Smooth muscle cell (in vitro differentiated cells): ENCODE measurements around the gene MAMDC4. TPM values are rescaled to one million over a fixed set of nuclear protein-coding genes. Genes with fewer than 3 reads are reported as not detected.

Experiments used
- DNase-seq: peaks from one replicate; lab custom pipeline; 2025; ENCODE audit not compliant: unreplicated experiment; lab: John Stamatoyannopoulos, UW
- H2AFZ ChIP-seq: fragments of 200-600 bp; sonication (generic); 2 replicates; pipeline ENCODE4 v1.6.0; 2016; ENCODE audit warnings: antibody characterized with exemption, low read depth, mild to moderate bottlenecking
- H3F3A ChIP-seq: fragments of 200-600 bp; sonication (generic); 2 replicates; pipeline ENCODE4 v1.6.0; 2017; ENCODE audit warnings: antibody characterized with exemption, low read depth
- H3K27ac ChIP-seq: fragments of 200-600 bp; sonication (generic); 2 replicates; pipeline ENCODE4 v1.5.1; 2016; ENCODE audit warnings: low read depth, mild to moderate bottlenecking
- H3K27me3 ChIP-seq: fragments of 200-600 bp; sonication (generic); 2 replicates; pipeline ENCODE4 v1.6.1; 2016; ENCODE audit warnings: low read depth, mild to moderate bottlenecking
- H3K36me3 ChIP-seq: fragments of 200-600 bp; sonication (generic); 2 replicates; pipeline ENCODE4 v1.5.1; 2016; ENCODE audit warnings: low read depth
- H3K4me1 ChIP-seq: fragments of 200-600 bp; sonication (generic); 2 replicates; pipeline ENCODE4 v1.5.1; 2016; ENCODE audit warnings: low read depth
- H3K4me2 ChIP-seq: fragments of 200-600 bp; sonication (generic); 2 replicates; pipeline ENCODE4 v1.6.0; 2016; ENCODE audit warnings: mild to moderate bottlenecking
- H3K4me3 ChIP-seq: fragments of 200-600 bp; sonication (generic); 2 replicates; pipeline ENCODE4 v1.5.1; 2016; ENCODE audit warnings: mild to moderate bottlenecking
- H3K79me2 ChIP-seq: fragments of 200-600 bp; sonication (generic); 2 replicates; pipeline ENCODE4 v1.6.0; 2016; ENCODE audit warnings: low read depth, mild to moderate bottlenecking
- H3K9ac ChIP-seq: fragments of 200-600 bp; sonication (generic); 2 replicates; pipeline ENCODE4 v1.6.0; 2016; ENCODE audit warnings: low read depth
- H3K9me3 ChIP-seq: fragments of 200-600 bp; sonication (generic); replicated peaks from 2 replicates; pipeline ENCODE4 v1.5.1; 2016; ENCODE audit warnings: low read depth
- H4K20me1 ChIP-seq: fragments of 200-600 bp; sonication (generic); 2 replicates; pipeline ENCODE4 v1.6.0; 2016; ENCODE audit warnings: low read depth
- CTCF ChIP-seq: fragments of 200-600 bp; sonication (generic); IDR thresholded peaks from 2 replicates; pipeline ENCODE4 v1.5.1; 2017; ENCODE audit warnings: borderline replicate concordance, mild to moderate bottlenecking, antibody characterized with exemption; ENCODE audit not compliant: insufficient read depth, poor library complexity, severe bottlenecking
- WGBS: methylation state at CpG from one replicate; pipeline ENCODE4 v1.1.7; 2016; ENCODE audit warnings: low lambda C conversion rate; 5-methylcytosine and 5-hydroxymethylcytosine counted together
- microRNA-seq: library from miRNA; unstranded; fragments of <30 nt; microRNA quantifications from one replicate; pipeline ENCODE4, GENCODE V29; 2016; ENCODE audit warnings: borderline number of aligned reads
- polyA plus RNA-seq: library from polyadenylated mRNA; unstranded; fragments of >200 nt; fragmentation: Nextera tagmentation; extraction: Ambion mirVana; gene quantifications from 2 replicates; pipeline ENCODE4 v1.2.1, GENCODE V29; 2016
- small RNA-seq: library from RNA; depleted of rRNA; stranded (forward); fragments of <200 nt; gene quantifications from one replicate; pipeline ENCODE3, GENCODE V24; 2014
- total RNA-seq: library from RNA; depleted of rRNA; stranded (reverse); fragments of >200 nt; gene quantifications from 2 replicates; pipeline ENCODE4 v1.2.3, GENCODE V29; 2014

MAMDC4 gene
- total and polyA plus RNA-seq, 2 experiments from 2014 or later: 3.8 to 7.5 TPM

- Histone ChIP-seq H3K4me2 (no peak overlapping the region), H3K4me1 (no peaks in the 10 kb centered on the region), H3K9ac (no peak overlapping the region), H2AFZ (no peak overlapping the region), H3K9me3 (no peaks in the 10 kb centered on the region), H3F3A (no peaks in the 10 kb centered on the region), H3K79me2 (no peaks in the 10 kb centered on the region), H3K27ac (no peak overlapping the region), H4K20me1 (peaks cover 3% of the 10 kb centered on the region), H3K36me3 (no peaks in the 10 kb centered on the region), H3K4me3 (no peak overlapping the region), H3K27me3 (no peaks in the 10 kb centered on the region)
- 97% methylated on average over 29 of the region's 29 CpGs for WGBS
- DNase-seq: no peak
- TF ChIP-seq CTCF: no peak
Measured at GRCh38 chr9:136907011-136907914, 55.1 kb downstream of the MAMDC4 start.

Small RNA genes lying within 50 kb of the gene (microRNA-seq; reads per million reads assigned to microRNA genes)
- not detected for gene MIR4292
- gene MIR4479: 3.5 reads per million

Small RNA genes lying within 50 kb of the gene (small RNA-seq; reads per million reads assigned to genes)
- gene MIR4292 (not detected), gene MIR4479 (not detected)

Other genes starting within 250 kb of the MAMDC4 start
- gene EGFL7, start 189.4 kb upstream of the MAMDC4 start, total RNA-seq: 60.3 and 61.8 TPM in 2 replicates
- gene EGFL7, start 189.4 kb upstream of the MAMDC4 start, polyA plus RNA-seq: 196 and 239 TPM in 2 replicates
- 42.9 and 48.6 TPM in 2 replicates for gene AGPAT2, start 164.9 kb upstream of the MAMDC4 start, total RNA-seq
- 105 and 122 TPM in 2 replicates for gene AGPAT2, start 164.9 kb upstream of the MAMDC4 start, polyA plus RNA-seq
- 14.6 and 25.5 TPM in 2 replicates for gene DIPK1B, start 139.8 kb upstream of the MAMDC4 start, total RNA-seq
- 57.8 and 58.5 TPM in 2 replicates for gene DIPK1B, start 139.8 kb upstream of the MAMDC4 start, polyA plus RNA-seq
- gene LCN10, start 109.4 kb upstream of the MAMDC4 start, total RNA-seq: not detected in 2 replicates
- not detected in 2 replicates for gene LCN10, start 109.4 kb upstream of the MAMDC4 start, polyA plus RNA-seq
- not detected in 2 replicates for gene LCN6, start 103.8 kb upstream of the MAMDC4 start, total RNA-seq
- gene LCN6, start 103.8 kb upstream of the MAMDC4 start, polyA plus RNA-seq: not detected in 2 replicates
- gene LCN8, start 94.1 kb upstream of the MAMDC4 start, total RNA-seq: not detected in 2 replicates
- not detected in 2 replicates for gene LCN8, start 94.1 kb upstream of the MAMDC4 start, polyA plus RNA-seq
- gene LCN15, start 87.8 kb upstream of the MAMDC4 start, total RNA-seq: not detected in 2 replicates
- not detected in 2 replicates for gene LCN15, start 87.8 kb upstream of the MAMDC4 start, polyA plus RNA-seq
- gene TMEM141, start 61.0 kb upstream of the MAMDC4 start, total RNA-seq: 59.2 and 75.4 TPM in 2 replicates
- gene TMEM141, start 61.0 kb upstream of the MAMDC4 start, polyA plus RNA-seq: 112 and 118 TPM in 2 replicates
- gene CCDC183, start 56.0 kb upstream of the MAMDC4 start, total RNA-seq: 1.2 and 2.0 TPM in 2 replicates
- 3.7 and 9.4 TPM in 2 replicates for gene CCDC183, start 56.0 kb upstream of the MAMDC4 start, polyA plus RNA-seq
- 41.5 and 54.3 TPM in 2 replicates for gene RABL6, start 44.4 kb upstream of the MAMDC4 start, total RNA-seq
- 81.6 and 97.2 TPM in 2 replicates for gene RABL6, start 44.4 kb upstream of the MAMDC4 start, polyA plus RNA-seq
- gene AJM1, start 9.9 kb upstream of the MAMDC4 start, total RNA-seq: 1.2 and 1.8 TPM in 2 replicates
- gene AJM1, start 9.9 kb upstream of the MAMDC4 start, polyA plus RNA-seq: 2.9 and 3.7 TPM in 2 replicates
- 110 and 173 TPM in 2 replicates for gene PHPT1, start 2.9 kb upstream of the MAMDC4 start, total RNA-seq
- 381 and 435 TPM in 2 replicates for gene PHPT1, start 2.9 kb upstream of the MAMDC4 start, polyA plus RNA-seq
- 304 and 306 TPM in 2 replicates for gene EDF1, start 14.0 kb downstream of the MAMDC4 start, total RNA-seq
- gene EDF1, start 14.0 kb downstream of the MAMDC4 start, polyA plus RNA-seq: 492 and 548 TPM in 2 replicates
- gene TRAF2, start 34.2 kb downstream of the MAMDC4 start, total RNA-seq: 6.2 and 7.0 TPM in 2 replicates
- 15.9 and 18.0 TPM in 2 replicates for gene TRAF2, start 34.2 kb downstream of the MAMDC4 start, polyA plus RNA-seq
- 70.5 and 103 TPM in 2 replicates for gene FBXW5, start 92.4 kb downstream of the MAMDC4 start, total RNA-seq
- gene FBXW5, start 92.4 kb downstream of the MAMDC4 start, polyA plus RNA-seq: 105 and 109 TPM in 2 replicates
- gene C8G, start 92.9 kb downstream of the MAMDC4 start, total RNA-seq: not detected in 2 replicates
- gene C8G, start 92.9 kb downstream of the MAMDC4 start, polyA plus RNA-seq: 1.4 TPM in 1 of 2 replicates, not detected in the other
- not detected in 2 replicates for gene LCN12, start 99.9 kb downstream of the MAMDC4 start, total RNA-seq
- gene LCN12, start 99.9 kb downstream of the MAMDC4 start, polyA plus RNA-seq: not detected in 2 replicates
- gene PTGDS, start 125.2 kb downstream of the MAMDC4 start, total RNA-seq: 119 and 145 TPM in 2 replicates
- 597 and 611 TPM in 2 replicates for gene PTGDS, start 125.2 kb downstream of the MAMDC4 start, polyA plus RNA-seq
- gene LCNL1, start 130.6 kb downstream of the MAMDC4 start, total RNA-seq: 0.67 and 1.1 TPM in 2 replicates
- gene LCNL1, start 130.6 kb downstream of the MAMDC4 start, polyA plus RNA-seq: 0.85 and 0.89 TPM in 2 replicates
- 27.4 and 29.0 TPM in 2 replicates for gene PAXX, start 140.1 kb downstream of the MAMDC4 start, total RNA-seq
- 61.4 and 62.0 TPM in 2 replicates for gene PAXX, start 140.1 kb downstream of the MAMDC4 start, polyA plus RNA-seq
- 15.2 and 36.8 TPM in 2 replicates for gene CLIC3, start 144.2 kb downstream of the MAMDC4 start, total RNA-seq
- 43.9 and 69.9 TPM in 2 replicates for gene CLIC3, start 144.2 kb downstream of the MAMDC4 start, polyA plus RNA-seq
- gene ABCA2, start 175.9 kb downstream of the MAMDC4 start, total RNA-seq: 15.9 and 23.0 TPM in 2 replicates
- 26.2 and 29.0 TPM in 2 replicates for gene ABCA2, start 175.9 kb downstream of the MAMDC4 start, polyA plus RNA-seq
- gene FUT7, start 179.7 kb downstream of the MAMDC4 start, total RNA-seq: not detected in 2 replicates
- gene FUT7, start 179.7 kb downstream of the MAMDC4 start, polyA plus RNA-seq: 0.51 TPM in 1 of 2 replicates, not detected in the other
- gene NPDC1, start 193.8 kb downstream of the MAMDC4 start, total RNA-seq: 5.9 and 9.9 TPM in 2 replicates
- gene NPDC1, start 193.8 kb downstream of the MAMDC4 start, polyA plus RNA-seq: 19.3 and 38.8 TPM in 2 replicates
- gene ENTPD2, start 201.7 kb downstream of the MAMDC4 start, total RNA-seq: not detected in 2 replicates
- gene ENTPD2, start 201.7 kb downstream of the MAMDC4 start, polyA plus RNA-seq: 0.30 and 0.78 TPM in 2 replicates
- gene SAPCD2, start 218.2 kb downstream of the MAMDC4 start, total RNA-seq: 1.9 and 2.1 TPM in 2 replicates
- gene SAPCD2, start 218.2 kb downstream of the MAMDC4 start, polyA plus RNA-seq: 3.9 and 5.0 TPM in 2 replicates
- gene UAP1L1, start 225.2 kb downstream of the MAMDC4 start, total RNA-seq: 5.8 and 7.2 TPM in 2 replicates
- 22.5 and 23.8 TPM in 2 replicates for gene UAP1L1, start 225.2 kb downstream of the MAMDC4 start, polyA plus RNA-seq
- 62.9 and 70.9 TPM in 2 replicates for gene MAN1B1, start 234.6 kb downstream of the MAMDC4 start, total RNA-seq
- gene MAN1B1, start 234.6 kb downstream of the MAMDC4 start, polyA plus RNA-seq: 97.1 and 109 TPM in 2 replicates